GM23248 (cell line): ENCODE measurements around the gene PLCH1. TPM values are rescaled to one million over a fixed set of nuclear protein-coding genes. Genes with fewer than 3 reads are reported as not detected.

Source experiments
- DNase-seq: peaks from one replicate; pipeline ENCODE4 v3.0.0-alpha.2; 2015
- H2AFZ ChIP-seq: fragments of 200-600 bp; sonication (generic); 2 replicates; pipeline ENCODE4 v1.6.1; 2016; ENCODE audit warnings: antibody characterized with exemption
- H3F3A ChIP-seq: fragments of 200-600 bp; sonication (generic); 2 replicates; pipeline ENCODE4 v1.6.1; 2016; ENCODE audit warnings: mild to moderate bottlenecking, antibody characterized with exemption, mixed run types; ENCODE audit not compliant: insufficient read depth
- H3K27ac ChIP-seq: fragments of 200-600 bp; sonication (generic); 2 replicates; pipeline ENCODE4 v1.5.1; 2016; ENCODE audit warnings: mild to moderate bottlenecking
- H3K27me3 ChIP-seq: fragments of 200-600 bp; sonication (generic); replicated peaks from 2 replicates; pipeline ENCODE4 v1.6.1; 2016; ENCODE audit warnings: mild to moderate bottlenecking; ENCODE audit not compliant: insufficient read depth
- H3K36me3 ChIP-seq: fragments of 200-600 bp; sonication (generic); 2 replicates; pipeline ENCODE4 v1.6.1; 2016; ENCODE audit warnings: low read depth, mild to moderate bottlenecking
- H3K4me1 ChIP-seq: fragments of 200-600 bp; sonication (generic); 2 replicates; pipeline ENCODE4 v1.6.1; 2016; ENCODE audit warnings: mild to moderate bottlenecking; ENCODE audit not compliant: insufficient read depth
- H3K4me2 ChIP-seq: fragments of 200-600 bp; sonication (generic); one replicate; pipeline ENCODE4 v1.6.1; 2016; ENCODE audit warnings: mild to moderate bottlenecking; ENCODE audit not compliant: unreplicated experiment
- H3K4me3 ChIP-seq: fragments of 200-600 bp; sonication (generic); 2 replicates; pipeline ENCODE4 v1.5.1; 2016; ENCODE audit warnings: mild to moderate bottlenecking
- H3K79me2 ChIP-seq: fragments of 200-600 bp; sonication (generic); 2 replicates; pipeline ENCODE4 v1.6.1; 2016; ENCODE audit warnings: mild to moderate bottlenecking; ENCODE audit not compliant: insufficient read depth
- H3K9ac ChIP-seq: fragments of 200-600 bp; sonication (generic); 2 replicates; pipeline ENCODE4 v1.6.1; 2016; ENCODE audit warnings: mild to moderate bottlenecking
- H3K9me2 ChIP-seq: fragments of 200-600 bp; sonication (generic); 2 replicates; pipeline ENCODE4 v1.6.1; 2016; ENCODE audit warnings: mixed run types, mild to moderate bottlenecking, moderate library complexity; ENCODE audit not compliant: insufficient read depth
- H3K9me3 ChIP-seq: fragments of 200-600 bp; sonication (generic); one replicate; pipeline ENCODE4 v1.6.1; 2017; ENCODE audit warnings: low read depth
- H4K20me1 ChIP-seq: fragments of 200-600 bp; sonication (generic); 2 replicates; pipeline ENCODE4 v1.6.0; 2016; ENCODE audit not compliant: insufficient read depth
- EZH2 ChIP-seq: fragments of 200-600 bp; sonication (generic); IDR thresholded peaks from 2 replicates; pipeline ENCODE4 v1.6.1; 2018; ENCODE audit warnings: antibody characterized with exemption, mild to moderate bottlenecking; ENCODE audit not compliant: insufficient read depth, poor library complexity, severe bottlenecking
- EZH2phosphoT487 ChIP-seq: fragments of 200-600 bp; sonication (generic); IDR thresholded peaks from 2 replicates; pipeline ENCODE4 v1.6.1; 2018; ENCODE audit warnings: antibody characterized with exemption, moderate library complexity, mild to moderate bottlenecking, low read depth; ENCODE audit not compliant: insufficient read depth
- WGBS, 2 experiments: methylation state at CpG; one replicate each; pipeline ENCODE4 v1.1.6; 2015 to 2017; ENCODE audit warnings: low lambda C conversion rate in 2 of 2, low coverage in 1 of 2; ENCODE audit errors: missing lambda C conversion rate in 2 of 2; 5-methylcytosine and 5-hydroxymethylcytosine counted together
- in situ Hi-C: fragments of 300-500 bp; cut with MboI; formaldehyde crosslinking; loops from 2 replicates; pipeline ENCODE4 v1.15.0; 2020
- polyA plus RNA-seq: library from polyadenylated mRNA; unstranded; fragments of >200 nt; fragmentation: Nextera tagmentation; extraction: Ambion mirVana; gene quantifications from 2 replicates; pipeline ENCODE4 v1.2.1, GENCODE V29; 2016
- total RNA-seq: library from RNA; depleted of rRNA; stranded (reverse); fragments of >200 nt; shearing (Covaris generic); gene quantifications from 2 replicates; pipeline ENCODE4 v1.2.3, GENCODE V29; 2014

The PLCH1 gene
- total and polyA plus RNA-seq, 2 experiments from 2014 or later: not detected

GRCh38 chr3:155727836-155728235 lies 17.0 kb downstream of the PLCH1 start:
- TF ChIP-seq EZH2phosphoT487 (no peak), EZH2 (no peak)
- DNase-seq: no peak
- in situ Hi-C loops: no loop called here
- Histone ChIP-seq H3K27ac (no peak overlapping the region), H3K4me2 (no peak overlapping the region), H3K9me2 (no peaks in the 10 kb centered on the region), H3K4me1 (no peaks in the 10 kb centered on the region), H4K20me1 (no peaks in the 10 kb centered on the region), H3K9me3 (no peaks in the 10 kb centered on the region), H3K36me3 (no peaks in the 10 kb centered on the region), H2AFZ (no peak overlapping the region), H3K79me2 (no peaks in the 10 kb centered on the region), H3K9ac (no peak overlapping the region), H3F3A (no peaks in the 10 kb centered on the region), H3K27me3 (no peaks in the 10 kb centered on the region), H3K4me3 (no peak overlapping the region)
- WGBS, 2 experiments: 71 to 72% methylated on average over 3 of the region's 3 CpGs

- in situ Hi-C loops: no loop called here
- H3K4me2 ChIP-seq: no peak overlapping the region
- H3K36me3 ChIP-seq: no peaks in the 10 kb centered on the region
- H3K4me1 ChIP-seq: no peaks in the 10 kb centered on the region
- H3K27me3 ChIP-seq: no peaks in the 10 kb centered on the region
- H3K9me2 ChIP-seq: no peaks in the 10 kb centered on the region
- no peak overlapping the region for H3K9ac ChIP-seq
- no peaks in the 10 kb centered on the region for H4K20me1 ChIP-seq
- H2AFZ ChIP-seq: no peak overlapping the region
- DNase-seq: no peak
- no peaks in the 10 kb centered on the region for H3K9me3 ChIP-seq
- no peaks in the 10 kb centered on the region for H3F3A ChIP-seq
- H3K27ac ChIP-seq: no peak overlapping the region
- H3K4me3 ChIP-seq: no peak overlapping the region
- TF ChIP-seq EZH2phosphoT487 (no peak), EZH2 (no peak)
- no peaks in the 10 kb centered on the region for H3K79me2 ChIP-seq
- 76 to 85% methylated on average over 4 to 5 of the region's 5 CpGs for WGBS, 2 experiments
Measured at GRCh38 chr3:155714295-155714718, 30.6 kb downstream of the PLCH1 start.

GRCh38 chr3:155712008-155712407 lies 32.9 kb downstream of the PLCH1 start:
- Histone ChIP-seq H3K9me2 (no peaks in the 10 kb centered on the region), H3K9me3 (no peaks in the 10 kb centered on the region), H3K79me2 (no peaks in the 10 kb centered on the region), H3K4me2 (no peak overlapping the region), H3K4me3 (no peak overlapping the region), H3K36me3 (no peaks in the 10 kb centered on the region), H4K20me1 (no peaks in the 10 kb centered on the region), H3K27ac (no peak overlapping the region), H3K27me3 (no peaks in the 10 kb centered on the region), H2AFZ (no peak overlapping the region), H3K9ac (no peak overlapping the region), H3F3A (no peaks in the 10 kb centered on the region), H3K4me1 (no peaks in the 10 kb centered on the region)
- in situ Hi-C loops: no loop called here
- peak; percentile 46 for DNase-seq
- 92 to 93% methylated on average over 1 of the region's 1 CpG for WGBS, 2 experiments
- TF ChIP-seq EZH2phosphoT487 (no peak), EZH2 (no peak)

GRCh38 chr3:155704771-155705559 lies 39.9 kb downstream of the PLCH1 start:
- H3F3A ChIP-seq: no peaks in the 10 kb centered on the region
- in situ Hi-C loops: loop anchor here (10.0 kb wide), 1 partner anchor 340 kb away; no protein-coding TSS in a partner anchor
- no peak overlapping the region for H3K9ac ChIP-seq
- H3K36me3 ChIP-seq: no peaks in the 10 kb centered on the region
- H4K20me1 ChIP-seq: no peaks in the 10 kb centered on the region
- no peak overlapping the region for H3K4me3 ChIP-seq
- no peak for TF ChIP-seq EZH2phosphoT487
- no peak for TF ChIP-seq EZH2
- H2AFZ ChIP-seq: no peak overlapping the region
- H3K9me2 ChIP-seq: no peaks in the 10 kb centered on the region
- H3K79me2 ChIP-seq: no peaks in the 10 kb centered on the region
- DNase-seq: peak; percentile 24
- H3K9me3 ChIP-seq: no peaks in the 10 kb centered on the region
- no peak overlapping the region for H3K27ac ChIP-seq
- WGBS, 2 experiments: 55 to 64% methylated on average over 4 of the region's 4 CpGs
- no peaks in the 10 kb centered on the region for H3K27me3 ChIP-seq
- 0 out of 2 replicates have a peak, but pooled peaks cover 4% of the 10 kb centered on the region for H3K4me1 ChIP-seq
- no peak overlapping the region for H3K4me2 ChIP-seq
